ENCODE results near the gene NT5DC1. TPM values are rescaled to one million over a fixed set of nuclear protein-coding genes. Genes with fewer than 3 reads are reported as not detected.

Gene NT5DC1
- total and polyA plus RNA-seq, 2 donors (not counting 1 experiment from before 2014, with no cell fraction given), result 26.4 to 54.8 TPM

DNA sequence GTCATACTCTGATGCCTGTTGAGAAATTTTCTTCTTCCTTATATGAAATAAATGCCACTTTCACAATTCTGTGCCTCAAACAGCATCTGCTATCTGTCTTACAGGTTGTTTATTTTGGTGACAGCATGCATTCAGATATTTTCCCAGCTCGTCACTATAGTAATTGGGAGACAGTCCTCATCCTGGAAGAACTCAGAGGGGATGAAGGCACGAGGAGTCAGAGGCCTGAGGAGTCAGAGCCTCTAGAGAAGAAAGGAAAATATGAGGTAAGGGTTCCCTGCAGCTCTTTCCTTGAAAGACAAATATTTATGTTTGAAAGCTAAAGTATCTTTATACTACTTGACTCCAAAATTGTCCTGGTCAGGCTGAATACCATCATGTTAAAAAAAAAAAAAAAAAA lies 137.4 kb downstream of the NT5DC1 start:
- ATAC-seq (ENCODE audit: low read depth) (no peak), DNase-seq (no peak)
- WGBS (ENCODE audit: insufficient coverage), result no CpG with 5 or more reads among the region's 2 CpGs
- Mint-ChIP-seq H3K27me3 (no peaks in the 10 kb centered on the region), H3K9me3 (ENCODE audit: insufficient read depth) (no peaks in the 10 kb centered on the region), H3K27ac (no peak overlapping the region), H3K4me3 (no peak overlapping the region), H3K4me1 (no peaks in the 10 kb centered on the region)
- no peaks in the 10 kb centered on the region for H3K79me2 ChIP-seq (ENCODE audit: control insufficient read depth, insufficient read depth, low read length)
- intact Hi-C loops (cut with micrococcal nuclease), result no loop called here
- H3K9ac ChIP-seq (ENCODE audit: low read length), result no peak overlapping the region
- H3K27me3 ChIP-seq (replicated peaks in 1 of 4; ENCODE audit: control extremely low read depth in 1 of 4, control insufficient read depth in 3 of 4, insufficient read depth in 4 of 4, low read length in 3 of 4), result no peaks in the 10 kb centered on the region
- TF ChIP-seq EZH2 (IDR thresholded peaks at IDR 0.05; ENCODE audit: borderline replicate concordance, insufficient read depth, low read depth, low read length, poor library complexity, severe bottlenecking) (no peak), CTCF (IDR thresholded peaks at IDR 0.05) (no peak)
- H3K4me2 ChIP-seq (replicated peaks; ENCODE audit: low read depth, low read length, poor library complexity, severe bottlenecking), result no peak overlapping the region
- H4K20me1 ChIP-seq (ENCODE audit: control insufficient read depth, insufficient read depth, low read length, poor library complexity, severe bottlenecking), result no peaks in the 10 kb centered on the region
- H3K4me1 ChIP-seq (ENCODE audit: control insufficient read depth in 2 of 2, insufficient read depth in 2 of 2, low read length in 2 of 2), result no peaks in the 10 kb centered on the region
- ChIA-PET CTCF (no interaction called here), POLR2A (interaction anchor here (0.7 kb wide), 1 partner anchor 325 kb away, joined by 4 read pairs; no protein-coding TSS in a partner anchor)
- H2AFZ ChIP-seq (ENCODE audit: insufficient read depth, low read depth, low read length, poor library complexity, severe bottlenecking), result no peak overlapping the region
- peaks cover 1 to 22% of the 10 kb centered on the region in 2 experiments for H3K36me3 ChIP-seq (replicated peaks in 1 of 2; ENCODE audit: control extremely low read depth in 1 of 2, control insufficient read depth in 1 of 2, extremely low read depth in 1 of 2, insufficient read depth in 2 of 2, low read length in 1 of 2)
- H3K4me3 ChIP-seq (ENCODE audit: control extremely low read depth in 1 of 5, extremely low read depth in 1 of 5, insufficient read depth in 1 of 5, low read depth in 2 of 5, low read length in 4 of 5), result no peak overlapping the region
- no peak overlapping the region for H3K27ac ChIP-seq (ENCODE audit: low read length in 2 of 2)
- H3K9me3 ChIP-seq (ENCODE audit: control extremely low read depth in 1 of 3, control insufficient read depth in 2 of 3, insufficient read depth in 1 of 3, low read length in 2 of 3), result no peaks in the 10 kb centered on the region

- 100% methylated on average over 2 of the region's 2 CpGs for WGBS (ENCODE audit: insufficient coverage)
- CTCF ChIA-PET, result interaction anchor here (0.7 kb wide), 1 partner anchor 322 kb away, joined by 3 read pairs; no protein-coding TSS in a partner anchor
These were observed 138.6 kb downstream of the NT5DC1 start for GRCh38 chr6:116239256-116239655.

More at GRCh38 chr6:116239256-116239655, 138.6 kb downstream of the NT5DC1 start:
- no peak for DNase-seq
- H3K79me2 ChIP-seq (ENCODE audit: control insufficient read depth, insufficient read depth, low read length), result no peaks in the 10 kb centered on the region
- Mint-ChIP-seq H3K4me1 (no peaks in the 10 kb centered on the region), H3K27ac (no peak overlapping the region), H3K9me3 (ENCODE audit: insufficient read depth) (no peaks in the 10 kb centered on the region), H3K4me3 (no peak overlapping the region), H3K27me3 (no peaks in the 10 kb centered on the region)
- H3K9me3 ChIP-seq (ENCODE audit: control extremely low read depth in 1 of 3, control insufficient read depth in 2 of 3, insufficient read depth in 1 of 3, low read length in 2 of 3), result no peaks in the 10 kb centered on the region
- no peak overlapping the region for H3K4me2 ChIP-seq (replicated peaks; ENCODE audit: low read depth, low read length, poor library complexity, severe bottlenecking)
- no peak overlapping the region for H3K27ac ChIP-seq (ENCODE audit: low read length in 2 of 2)
- H2AFZ ChIP-seq (ENCODE audit: insufficient read depth, low read depth, low read length, poor library complexity, severe bottlenecking), result no peak overlapping the region
- no peaks in the 10 kb centered on the region for H3K4me1 ChIP-seq (ENCODE audit: control insufficient read depth in 2 of 2, insufficient read depth in 2 of 2, low read length in 2 of 2)
- no peak for ATAC-seq (ENCODE audit: low read depth)
- peaks cover 1 to 25% of the 10 kb centered on the region in 2 experiments for H3K36me3 ChIP-seq (replicated peaks in 1 of 2; ENCODE audit: control extremely low read depth in 1 of 2, control insufficient read depth in 1 of 2, extremely low read depth in 1 of 2, insufficient read depth in 2 of 2, low read length in 1 of 2)
- intact Hi-C loops (cut with micrococcal nuclease), result no loop called here
- no peaks in the 10 kb centered on the region for H3K27me3 ChIP-seq (replicated peaks in 1 of 4; ENCODE audit: control extremely low read depth in 1 of 4, control insufficient read depth in 3 of 4, insufficient read depth in 4 of 4, low read length in 3 of 4)
- POLR2A ChIA-PET, result no interaction called here
- no peak overlapping the region for H3K9ac ChIP-seq (ENCODE audit: low read length)
- no peak overlapping the region for H3K4me3 ChIP-seq (ENCODE audit: control extremely low read depth in 1 of 5, extremely low read depth in 1 of 5, insufficient read depth in 1 of 5, low read depth in 2 of 5, low read length in 4 of 5)
- H4K20me1 ChIP-seq (ENCODE audit: control insufficient read depth, insufficient read depth, low read length, poor library complexity, severe bottlenecking), result no peaks in the 10 kb centered on the region
- no peak for TF ChIP-seq EZH2 (IDR thresholded peaks at IDR 0.05; ENCODE audit: borderline replicate concordance, insufficient read depth, low read depth, low read length, poor library complexity, severe bottlenecking)
- TF ChIP-seq CTCF (IDR thresholded peaks at IDR 0.05), result no peak
